GM19324 (cell line): ENCODE results near the gene ECEL1.
"Not testable (repeated sequence)": the region's sequence is repeated elsewhere in the genome, so short reads cannot be mapped to it uniquely, and the experiment has no call there.

Source experiments
- ATAC-seq: cut with Tn5 transposase; IDR thresholded peaks from one replicate; pipeline ENCODE4 v1.9.1; 2021; ENCODE audit warnings: mild to moderate bottlenecking, moderate library complexity; ENCODE audit not compliant: unreplicated experiment, low FRiP score

Gene ECEL1

DNA sequence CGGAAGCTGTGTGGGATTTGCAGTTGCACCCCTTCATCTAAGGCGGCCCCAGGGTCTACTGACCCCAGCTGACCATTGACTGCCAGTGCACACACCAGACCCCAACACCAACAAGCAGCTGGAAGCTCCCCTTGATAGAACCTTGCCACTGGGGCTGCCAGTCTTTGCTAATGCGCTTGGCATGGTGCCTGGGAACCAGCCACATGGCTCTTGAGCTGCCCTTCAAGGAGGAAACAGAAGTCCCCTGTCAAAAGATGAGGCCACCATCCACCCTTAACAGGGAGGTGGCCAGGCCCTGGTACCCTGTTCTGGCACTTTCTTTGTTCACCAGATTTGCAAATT is 23.1 kb downstream of the ECEL1 start:
- no peak for ATAC-seq

DNA sequence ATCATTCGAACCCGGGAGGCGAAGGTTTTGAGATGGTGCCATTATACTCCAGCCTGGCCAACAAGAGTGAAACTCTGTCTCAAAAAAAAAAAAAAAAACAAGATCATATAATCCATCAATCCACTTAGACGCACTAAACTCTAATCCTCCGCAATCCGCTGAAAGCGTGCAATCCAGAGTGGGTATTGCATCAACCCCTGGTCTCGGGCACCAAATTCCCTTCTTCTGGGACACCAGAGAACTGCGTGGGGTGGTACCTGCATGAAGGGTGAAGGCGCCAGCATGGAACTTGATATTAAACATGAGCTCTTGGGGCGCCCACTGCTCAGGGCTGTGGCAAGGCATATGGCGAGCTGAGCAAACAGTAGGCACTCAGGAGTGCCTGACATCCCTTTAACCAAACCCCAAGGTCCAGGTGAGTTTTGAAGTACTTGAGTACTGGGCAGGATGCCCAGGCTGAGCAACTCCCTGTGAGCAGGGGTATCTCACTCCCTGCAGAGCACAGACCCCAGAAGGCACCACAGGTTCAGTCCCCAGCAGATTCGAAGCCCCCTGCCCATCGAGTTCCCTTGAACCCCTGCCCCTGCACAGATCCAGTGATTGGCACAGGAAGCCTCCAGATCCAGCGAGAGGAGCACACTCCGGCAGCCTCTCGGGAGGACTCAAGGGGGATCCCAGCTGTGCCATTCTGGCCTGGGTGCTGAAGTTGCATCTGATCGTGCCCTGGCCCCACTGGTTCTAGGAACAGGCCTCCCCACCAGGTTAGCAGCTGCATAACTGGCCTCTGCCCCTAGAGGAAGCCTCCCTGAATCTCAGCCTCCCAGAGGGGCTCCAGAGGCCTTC is 23.7 kb downstream of the ECEL1 start:
- ATAC-seq: no peak

DNA sequence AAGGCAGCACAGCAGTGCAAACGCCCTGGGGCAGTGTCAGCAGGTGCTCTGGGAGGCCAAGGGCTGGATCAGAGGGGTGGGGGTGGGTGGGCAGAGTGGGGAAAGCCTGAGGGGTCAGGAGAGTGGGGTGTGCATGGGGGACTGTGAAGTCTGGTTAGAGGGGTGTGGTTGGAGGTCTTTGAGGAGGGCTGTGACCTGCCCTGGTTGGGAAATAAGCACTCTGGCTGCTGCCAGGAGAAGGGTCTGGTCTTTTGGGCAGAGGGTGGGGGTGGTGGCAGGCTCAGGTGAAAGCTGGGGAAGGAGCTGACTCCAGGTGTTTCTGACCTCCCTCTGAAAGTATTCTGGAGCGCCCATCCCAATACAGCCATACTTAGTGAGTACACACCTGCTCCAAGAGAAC is 27.5 kb downstream of the ECEL1 start:
- ATAC-seq: no peak

DNA sequence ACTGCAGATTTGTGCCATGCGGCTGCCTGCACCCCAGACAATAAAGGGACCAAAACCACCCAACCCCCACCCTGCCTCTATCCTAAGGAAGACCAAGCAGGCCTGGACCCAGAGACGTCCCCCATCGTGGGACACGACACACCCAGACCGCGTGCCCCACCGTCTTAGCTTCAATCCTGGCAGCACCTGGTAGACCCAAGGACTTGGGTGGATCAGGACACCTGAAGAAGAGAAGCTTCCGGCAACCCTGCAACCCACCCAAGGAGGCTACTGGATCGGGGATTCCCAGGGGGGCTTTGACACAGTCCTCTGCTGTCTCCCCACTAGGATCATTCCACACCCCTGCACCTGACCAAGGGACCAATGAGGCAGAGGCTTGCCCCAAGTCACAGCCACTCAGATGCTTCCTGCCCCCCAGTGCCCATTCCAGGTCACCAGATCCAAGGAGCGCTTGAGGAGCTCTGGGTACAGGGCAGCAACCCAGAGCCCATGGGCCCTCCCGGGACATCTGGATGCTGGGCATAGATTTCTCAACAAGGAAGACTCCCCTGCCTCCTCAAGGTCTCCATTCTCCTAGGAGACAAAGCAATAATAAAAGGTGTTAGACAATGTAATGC is 28.1 kb downstream of the ECEL1 start:
- no peak for ATAC-seq

DNA sequence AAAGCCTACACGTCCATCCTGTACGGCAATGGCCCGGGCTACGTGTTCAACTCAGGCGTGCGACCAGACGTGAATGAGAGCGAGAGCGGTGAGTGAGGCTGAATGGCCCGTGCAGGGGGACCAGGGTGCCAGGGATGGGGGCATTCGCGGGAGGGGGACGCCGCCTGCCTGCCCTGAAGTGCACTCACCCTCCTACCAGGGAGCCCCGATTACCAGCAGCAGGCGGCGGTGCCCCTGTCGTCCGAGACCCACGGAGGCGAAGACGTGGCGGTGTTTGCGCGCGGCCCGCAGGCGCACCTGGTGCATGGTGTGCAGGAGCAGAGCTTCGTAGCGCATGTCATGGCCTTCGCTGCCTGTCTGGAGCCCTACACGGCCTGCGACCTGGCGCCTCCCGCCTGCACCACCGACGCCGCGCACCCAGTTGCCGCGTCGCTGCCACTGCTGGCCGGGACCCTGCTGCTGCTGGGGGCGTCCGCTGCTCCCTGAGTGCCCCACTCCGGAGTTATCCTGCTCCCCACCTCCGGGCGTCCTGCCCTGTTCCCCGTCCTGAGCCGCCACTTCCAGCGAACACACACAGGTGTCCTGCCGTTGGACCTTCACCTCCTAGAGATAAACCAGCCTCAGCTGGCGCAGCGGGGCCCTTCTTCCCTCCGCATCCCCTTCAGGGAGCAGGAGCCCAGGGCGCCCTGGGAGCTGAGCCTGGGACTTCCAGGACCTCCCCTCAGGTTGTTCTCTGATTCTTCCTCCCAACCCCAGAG is 28.8 kb downstream of the ECEL1 start:
- no peak for ATAC-seq

DNA sequence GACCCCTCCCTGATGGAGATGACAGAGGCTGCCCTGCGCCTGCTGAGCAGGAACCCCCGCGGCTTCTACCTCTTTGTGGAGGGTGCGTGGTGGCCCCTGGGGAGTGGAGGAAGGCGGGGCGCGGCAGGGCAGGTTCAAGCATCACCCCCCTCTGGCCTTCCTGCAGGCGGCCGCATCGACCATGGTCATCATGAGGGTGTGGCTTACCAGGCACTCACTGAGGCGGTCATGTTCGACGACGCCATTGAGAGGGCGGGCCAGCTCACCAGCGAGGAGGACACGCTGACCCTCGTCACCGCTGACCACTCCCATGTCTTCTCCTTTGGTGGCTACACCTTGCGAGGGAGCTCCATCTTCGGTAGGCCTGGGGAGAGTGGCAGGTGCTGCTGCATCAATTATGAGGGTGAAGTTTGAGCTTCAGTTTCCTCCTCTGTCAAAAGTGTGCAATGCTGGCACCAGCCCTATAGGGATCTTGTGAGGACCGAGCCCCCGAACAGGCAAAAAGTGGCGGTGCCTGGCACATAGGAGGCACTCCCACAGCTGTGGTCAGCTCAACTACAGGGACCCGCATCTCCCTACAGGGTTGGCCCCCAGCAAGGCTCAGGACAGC is 29.5 kb downstream of the ECEL1 start:
- ATAC-seq: no peak

DNA sequence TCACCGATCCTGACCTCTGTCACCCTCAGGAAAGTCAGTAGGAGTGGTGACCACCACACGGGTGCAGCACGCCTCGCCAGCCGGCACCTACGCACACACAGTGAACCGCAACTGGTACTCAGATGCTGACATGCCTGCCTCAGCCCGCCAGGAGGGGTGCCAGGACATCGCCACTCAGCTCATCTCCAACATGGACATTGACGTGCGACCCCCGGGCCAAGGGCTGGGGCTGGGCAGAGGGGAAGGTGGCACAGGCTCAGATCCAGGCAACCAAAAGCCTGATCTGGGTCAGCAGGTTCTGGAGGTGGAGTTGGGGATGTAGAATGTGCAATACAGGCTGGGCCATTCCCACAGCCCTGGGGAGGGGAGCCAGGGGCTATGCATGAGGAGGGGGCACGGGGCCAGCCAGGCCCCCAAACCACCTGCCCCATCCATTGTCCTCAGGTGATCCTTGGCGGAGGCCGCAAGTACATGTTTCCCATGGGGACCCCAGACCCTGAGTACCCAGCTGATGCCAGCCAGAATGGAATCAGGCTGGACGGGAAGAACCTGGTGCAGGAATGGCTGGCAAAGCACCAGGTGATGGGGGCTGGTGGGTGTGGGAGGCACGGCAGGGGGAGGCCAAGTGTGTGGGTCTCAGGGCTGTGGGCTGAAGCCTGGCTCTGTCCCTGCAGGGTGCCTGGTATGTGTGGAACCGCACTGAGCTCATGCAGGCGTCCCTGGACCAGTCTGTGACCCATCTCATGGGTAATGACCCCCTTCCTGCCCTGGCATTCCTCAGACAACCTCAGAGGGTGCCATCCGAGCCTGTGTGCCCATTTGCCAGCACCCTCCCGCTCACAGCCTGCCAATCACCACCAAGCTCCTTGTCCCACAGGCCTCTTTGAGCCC is 30.3 kb downstream of the ECEL1 start:
- no peak for ATAC-seq

DNA sequence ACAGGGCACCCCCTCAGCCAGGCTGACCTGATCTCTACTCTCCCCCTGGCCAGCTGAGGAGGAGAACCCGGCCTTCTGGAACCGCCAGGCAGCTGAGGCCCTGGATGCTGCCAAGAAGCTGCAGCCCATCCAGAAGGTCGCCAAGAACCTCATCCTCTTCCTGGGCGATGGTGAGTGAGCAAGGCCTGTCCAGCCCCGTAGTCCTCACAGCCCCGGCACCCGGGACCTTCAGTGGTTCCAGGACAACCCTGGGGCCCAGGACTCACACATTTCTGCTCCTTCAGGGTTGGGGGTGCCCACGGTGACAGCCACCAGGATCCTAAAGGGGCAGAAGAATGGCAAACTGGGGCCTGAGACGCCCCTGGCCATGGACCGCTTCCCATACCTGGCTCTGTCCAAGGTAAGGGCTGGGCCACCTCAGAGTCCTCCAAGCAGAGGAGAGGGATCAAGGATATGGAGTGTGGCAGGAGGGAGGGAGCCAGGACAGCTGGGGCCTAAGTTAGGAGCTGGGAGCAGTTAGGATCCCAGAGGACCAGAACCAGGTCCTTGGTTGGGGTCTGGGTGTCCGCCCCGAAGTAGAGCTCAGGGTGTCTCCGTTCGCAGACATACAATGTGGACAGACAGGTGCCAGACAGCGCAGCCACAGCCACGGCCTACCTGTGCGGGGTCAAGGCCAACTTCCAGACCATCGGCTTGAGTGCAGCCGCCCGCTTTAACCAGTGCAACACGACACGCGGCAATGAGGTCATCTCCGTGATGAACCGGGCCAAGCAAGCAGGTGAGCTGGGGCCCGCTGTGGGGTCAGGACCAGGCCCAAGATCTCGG is 31.1 kb downstream of the ECEL1 start:
- ATAC-seq: no peak

DNA sequence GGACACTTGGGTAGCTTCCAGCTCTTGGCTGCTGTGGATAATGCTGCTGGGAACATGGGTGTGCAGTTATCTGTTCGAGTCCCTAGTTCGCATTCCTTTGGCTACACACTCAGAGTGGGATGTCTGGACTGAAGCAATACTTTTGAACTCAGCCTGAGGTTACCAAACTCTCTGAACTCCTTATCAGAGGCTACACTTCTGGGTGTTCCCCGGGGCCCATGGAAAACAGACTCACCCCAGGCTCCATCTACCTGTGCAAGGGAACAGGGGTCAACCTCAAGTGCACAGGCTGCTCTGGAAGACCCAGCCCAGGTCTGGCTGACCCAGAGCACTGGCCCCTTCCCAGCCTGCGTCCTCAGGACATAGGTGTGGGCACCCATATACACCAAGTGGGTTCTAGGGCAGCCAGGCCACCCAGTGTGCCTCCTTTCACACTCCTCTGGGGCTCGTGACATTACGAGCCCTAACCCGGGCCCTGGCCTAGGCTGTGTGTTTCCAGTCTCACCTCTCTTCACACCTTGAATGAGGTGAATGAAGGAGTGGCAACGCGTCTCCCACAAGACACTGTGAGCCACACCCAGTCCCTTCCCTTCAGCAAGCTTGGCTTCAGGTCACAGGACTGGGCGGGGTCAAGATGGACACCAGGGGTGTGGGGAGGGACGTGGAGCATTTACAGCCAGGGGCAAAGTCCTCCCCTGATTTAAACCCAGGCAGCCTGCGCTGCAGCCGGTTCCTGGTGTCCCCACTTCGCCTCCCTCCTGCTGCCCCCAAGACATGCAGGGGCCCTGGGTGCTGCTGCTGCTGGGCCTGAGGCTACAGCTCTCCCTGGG is 32.0 kb downstream of the ECEL1 start, which contains the start of gene ALPI:
Gene ALPI, plus strand, starts transcription at position 728 of the 830 bp plus-strand sequence. Its CDS starts 47 bp downstream, at position 775.
- ATAC-seq: no peak

DNA sequence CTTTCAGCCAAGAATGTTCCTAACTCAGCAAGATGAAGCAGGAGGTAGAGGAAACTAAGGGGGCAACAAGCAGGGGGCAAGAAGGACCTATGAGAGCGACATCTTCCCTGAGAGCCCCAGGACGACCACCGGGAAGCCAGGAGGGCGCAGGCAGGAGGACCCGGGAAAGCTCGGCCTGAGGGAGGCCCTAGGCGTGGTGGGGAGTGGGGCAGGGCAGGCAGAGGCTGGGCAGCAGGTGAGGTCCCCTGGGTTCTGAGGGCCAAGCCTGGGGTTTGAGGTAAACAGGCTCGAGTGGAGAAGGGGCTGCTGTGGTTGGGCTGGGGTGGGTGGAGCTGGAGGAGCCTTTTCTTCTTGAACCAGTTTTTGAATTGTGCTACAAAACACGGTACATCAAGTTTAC is 33.0 kb downstream of the ECEL1 start:
- no peak for ATAC-seq

DNA sequence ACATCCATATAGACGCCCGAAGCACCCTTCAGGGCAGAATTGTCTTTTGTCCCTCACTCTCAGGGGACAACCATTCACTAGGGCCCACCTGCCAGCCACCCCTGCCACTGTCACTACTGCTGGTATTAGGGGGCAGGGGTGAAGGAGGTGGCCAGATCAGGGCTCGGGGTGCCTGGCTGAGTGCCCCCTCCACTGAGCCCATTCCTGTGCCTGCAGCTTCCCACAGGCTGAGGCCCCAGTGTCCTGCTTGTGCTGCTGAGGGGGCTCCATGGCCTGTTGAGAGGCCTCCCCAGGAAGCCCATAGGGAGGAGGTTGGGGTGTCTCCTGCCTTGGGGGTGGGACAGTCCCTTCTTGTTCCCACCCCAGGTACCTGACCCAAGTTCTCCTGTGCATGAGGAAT is 36.0 kb downstream of the ECEL1 start:
- ATAC-seq: not testable (repeated sequence)

DNA sequence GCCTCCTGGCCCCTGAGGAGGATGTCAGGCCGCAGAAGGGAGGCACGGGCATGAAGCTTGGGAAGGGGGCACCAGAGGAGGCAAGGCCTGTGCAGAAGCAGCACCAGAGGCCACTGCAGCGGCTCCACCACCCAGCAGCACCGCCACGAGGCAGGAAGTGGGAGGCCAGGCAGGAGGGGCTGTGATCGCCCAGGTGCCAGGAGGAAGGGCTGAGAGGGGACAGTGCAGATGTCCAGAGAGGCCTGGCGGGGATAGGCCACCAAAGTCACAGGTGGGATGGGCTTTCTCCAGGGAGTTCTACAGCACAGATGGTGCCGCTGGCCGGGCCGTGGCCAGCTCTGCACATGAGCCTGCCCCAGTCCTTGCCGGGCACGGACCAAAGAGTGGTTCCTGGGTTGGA is 37.7 kb downstream of the ECEL1 start:
- ATAC-seq: no peak

DNA sequence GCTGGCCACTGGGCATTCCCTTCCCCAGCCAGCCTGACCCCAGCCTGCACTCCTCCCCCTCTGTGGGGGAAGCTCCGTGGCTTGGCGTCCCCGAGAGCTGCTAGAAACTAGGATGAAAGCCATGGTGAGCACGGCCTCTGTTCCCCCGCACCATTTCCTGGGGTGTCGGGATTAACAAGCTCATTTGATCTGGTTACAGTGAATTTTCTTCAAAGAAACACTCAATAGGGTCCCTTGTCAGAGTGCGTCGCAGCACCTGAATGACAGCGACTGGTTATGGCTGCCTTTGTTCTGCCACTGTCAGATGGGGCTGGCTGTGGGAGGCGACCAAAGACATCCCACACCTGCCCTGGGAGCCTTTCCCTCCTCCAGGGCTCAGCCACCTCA is 39.3 kb downstream of the ECEL1 start:
- no peak for ATAC-seq

DNA sequence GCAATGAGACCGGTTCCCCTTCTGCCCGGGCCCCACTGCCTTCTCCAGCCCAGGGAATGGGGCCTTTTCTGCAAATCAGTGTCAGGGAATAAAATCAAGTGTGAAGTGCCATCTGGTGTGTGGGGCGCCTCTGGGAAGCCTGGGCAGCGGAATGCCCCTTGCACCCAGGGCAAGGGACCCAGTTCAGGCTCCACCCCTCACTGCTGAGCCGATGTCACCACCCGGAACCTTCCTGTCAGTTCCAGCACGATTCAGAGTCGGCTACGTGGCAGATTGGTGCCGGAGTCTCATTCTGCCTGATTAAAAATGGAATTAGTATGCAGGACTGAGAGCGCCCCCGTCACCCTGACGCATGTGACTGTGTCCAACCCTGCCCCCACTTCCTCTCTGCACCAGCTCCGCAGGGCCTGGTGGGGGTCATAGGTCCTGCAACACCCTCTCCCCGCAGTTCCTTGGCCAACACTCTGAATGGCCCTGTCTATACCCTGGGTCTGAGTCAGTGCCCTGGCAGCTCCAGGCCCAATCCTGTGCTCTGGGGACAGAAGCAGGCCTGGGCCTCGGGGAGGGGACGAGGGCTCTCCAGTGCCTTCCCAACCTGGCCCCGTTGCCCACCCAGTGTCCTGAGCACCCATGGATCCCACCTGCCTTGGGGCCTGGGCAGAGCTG is 39.9 kb downstream of the ECEL1 start:
- ATAC-seq: no peak

DNA sequence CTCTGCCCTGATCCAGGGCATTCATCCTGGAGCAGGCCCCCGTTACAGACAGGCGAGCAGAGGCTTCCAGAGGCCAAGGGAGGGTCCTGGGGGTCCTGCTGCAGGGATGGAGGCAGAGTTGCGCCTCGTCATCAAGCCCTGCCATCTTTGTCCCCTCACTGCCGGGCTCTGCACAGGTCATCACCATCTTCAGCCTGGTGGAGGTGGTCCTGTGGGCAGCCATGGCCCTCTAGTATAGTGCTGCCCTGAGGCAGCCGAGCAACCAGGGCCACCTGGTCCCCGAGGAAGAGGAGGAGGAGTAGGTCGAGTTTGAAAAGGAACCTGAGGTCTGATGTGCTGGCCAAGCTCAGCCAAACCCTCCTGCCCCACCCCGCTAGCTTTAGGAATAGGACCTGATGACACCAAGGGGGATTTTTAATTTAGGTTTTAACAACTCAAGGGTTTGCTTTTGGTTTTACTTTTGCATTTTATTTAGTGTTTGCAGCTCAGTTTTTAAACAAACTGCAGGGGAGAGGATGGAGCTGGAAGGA is 40.5 kb downstream of the ECEL1 start:
- ATAC-seq: no peak

DNA sequence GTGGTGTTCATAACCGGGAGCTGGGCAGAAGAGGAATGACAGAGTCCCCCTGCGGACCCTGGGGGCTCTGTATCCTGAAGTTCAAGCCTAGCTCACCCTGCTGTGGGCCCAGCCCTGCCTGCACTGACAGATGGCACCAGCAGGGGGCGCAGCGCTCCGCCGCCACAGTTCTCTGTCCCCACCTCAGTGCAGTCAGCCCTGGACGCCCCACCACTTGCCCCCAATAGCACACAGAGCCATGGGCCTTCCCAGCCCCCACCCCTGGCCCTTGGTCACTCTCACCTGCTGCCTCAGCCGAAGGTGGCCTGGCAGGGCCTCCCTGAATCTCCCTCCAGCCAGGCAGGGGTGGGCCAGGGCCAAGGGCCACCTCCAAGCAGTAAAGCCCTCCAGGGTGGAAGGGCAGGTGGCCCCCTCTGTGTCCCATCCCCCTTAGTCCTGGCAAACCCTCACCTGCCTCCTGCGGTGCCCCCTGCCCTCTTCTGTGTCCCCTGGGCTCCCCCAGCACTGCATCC is 41.3 kb downstream of the ECEL1 start:
- ATAC-seq: not testable (repeated sequence)

DNA sequence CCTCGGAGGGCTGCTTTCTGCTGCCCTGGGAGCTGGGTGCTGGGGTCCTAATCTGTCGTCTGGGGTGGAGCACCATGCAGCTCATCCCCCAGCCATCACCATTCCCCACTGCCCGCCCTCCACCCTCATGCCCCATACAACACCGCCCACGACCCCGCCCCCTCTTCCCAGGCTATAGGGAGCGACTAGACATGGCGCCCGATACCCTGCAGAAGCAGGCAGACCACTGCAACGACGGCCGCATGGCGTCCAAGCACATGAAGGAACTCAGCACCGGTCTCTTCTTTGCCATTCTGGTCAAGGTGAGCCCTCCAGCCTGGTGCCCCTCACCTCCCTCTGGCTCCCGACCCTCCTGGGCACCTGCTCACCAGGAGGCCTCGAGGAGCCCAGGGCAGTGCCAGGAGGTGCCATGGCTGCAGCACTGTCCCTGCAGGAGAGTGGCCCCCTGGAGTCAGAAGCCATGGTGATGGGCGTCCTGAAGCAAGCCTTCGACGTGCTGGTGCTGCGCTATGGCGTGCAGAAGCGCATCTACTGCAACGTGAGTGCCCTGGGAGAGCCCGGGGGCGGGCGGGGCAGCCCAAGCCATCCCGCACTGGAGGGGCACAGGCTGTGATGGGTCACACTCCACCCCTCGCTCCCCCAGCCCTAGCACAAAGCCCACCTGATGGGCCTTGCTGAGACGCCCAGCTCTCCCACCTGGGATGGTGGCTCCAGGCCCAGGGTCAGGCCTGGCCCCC is 42.3 kb downstream of the ECEL1 start:
- not testable (repeated sequence) for ATAC-seq
